Fibroblast of lung (primary cell): ENCODE measurements around the gene CIC. TPM values are rescaled to one million over a fixed set of nuclear protein-coding genes. Genes with fewer than 3 reads are reported as not detected.

Experiments
- DNase-seq, 2 donors: peaks; one replicate each; pipeline versions ENCODE4 v3.0.0 to v3.0.0-alpha.2; 2010; ENCODE audit warnings: low read depth in 2 of 2
- H2AFZ ChIP-seq: 2 replicates; pipeline ENCODE4 v1.5.1; 2012; ENCODE audit warnings: low read length, control low read depth, inconsistent platforms
- H3K27ac ChIP-seq: 2 replicates; pipeline ENCODE4 v1.5.1; 2011; ENCODE audit warnings: low read length, control low read depth; ENCODE audit not compliant: insufficient read depth
- H3K27me3 ChIP-seq: 2 replicates; pipeline ENCODE4 v1.5.1; 2011; ENCODE audit warnings: mild to moderate bottlenecking, low read length; ENCODE audit not compliant: control insufficient read depth, insufficient read depth
- H3K36me3 ChIP-seq: 2 replicates; pipeline ENCODE4 v1.5.1; 2011; ENCODE audit warnings: low read length; ENCODE audit not compliant: control insufficient read depth, insufficient read depth
- H3K4me1 ChIP-seq: 2 replicates; pipeline ENCODE4 v1.5.1; 2011; ENCODE audit warnings: low read length; ENCODE audit not compliant: control insufficient read depth, insufficient read depth; ENCODE audit errors: extremely low read depth
- H3K4me2 ChIP-seq: 2 replicates; pipeline ENCODE4 v1.5.1; 2011; ENCODE audit warnings: low read length, control low read depth; ENCODE audit not compliant: insufficient read depth; ENCODE audit errors: extremely low read depth
- H3K4me3 ChIP-seq, 4 experiments: fragments of 200-600 bp in 1 of 4; sonication (generic) in 1 of 4; replicated peaks in 1 of 4; 2 replicates each; pipeline ENCODE4 v1.5.1; 2011 to 2016; ENCODE audit warnings: low read length in 4 of 4, low read depth in 3 of 4, mild to moderate bottlenecking in 3 of 4, control low read depth in 2 of 4, inconsistent platforms in 1 of 4, mixed read lengths in 1 of 4; ENCODE audit not compliant: insufficient read depth in 1 of 4; ENCODE audit errors: control extremely low read depth in 1 of 4
- H3K79me2 ChIP-seq: 2 replicates; pipeline ENCODE4 v1.5.1; 2012; ENCODE audit warnings: mild to moderate bottlenecking, low read length, inconsistent platforms; ENCODE audit not compliant: control insufficient read depth, insufficient read depth
- H3K9ac ChIP-seq: 2 replicates; pipeline ENCODE4 v1.5.1; 2011; ENCODE audit warnings: mild to moderate bottlenecking, low read length, control low read depth; ENCODE audit not compliant: insufficient read depth
- H3K9me3 ChIP-seq: 2 replicates; pipeline ENCODE4 v1.5.1; 2012; ENCODE audit warnings: low read depth, low read length; ENCODE audit not compliant: control insufficient read depth, insufficient read depth
- H4K20me1 ChIP-seq: 2 replicates; pipeline ENCODE4 v1.5.1; 2011; ENCODE audit warnings: low read length; ENCODE audit not compliant: control insufficient read depth, insufficient read depth; ENCODE audit errors: extremely low read depth
- EZH2 ChIP-seq: IDR thresholded peaks from 2 replicates; pipeline ENCODE4 v1.5.1; 2012; ENCODE audit warnings: low read length, control low read depth, mild to moderate bottlenecking; ENCODE audit errors: missing control alignments
- polyA plus RNA-seq, 2 donors: library from polyadenylated mRNA; depleted of rRNA in 1 of 2; stranded (reverse) in 1 of 2; unstranded in 1 of 2; fragments of >200 nt; gene quantifications; 2 replicates each; pipeline ENCODE4 v1.2.1, GENCODE V29; 2011 to 2012; ENCODE audit warnings: missing spikeins in 1 of 2
- total RNA-seq: library from RNA; depleted of rRNA; stranded (reverse); fragments of >200 nt; gene quantifications from 2 replicates; pipeline ENCODE4 v1.2.1, GENCODE V29; 2014
- TF ChIP-seq, protein P1 (sequence below), 2 donors: IDR thresholded peaks in 1 of 2; conservative IDR thresholded peaks in 1 of 2; 1 replicate in 1 of 2; 2 replicates in 1 of 2; pipeline ENCODE4 v1.5.1; 2011 to 2012; ENCODE audit warnings: low read length in 2 of 2, control low read depth in 1 of 2, inconsistent platforms in 1 of 2, low read depth in 1 of 2, mild to moderate bottlenecking in 1 of 2

CIC gene
- total and polyA plus RNA-seq, 2 donors (not counting 1 experiment from before 2014, with no cell fraction given): 8.5 to 23.6 TPM

DNA sequence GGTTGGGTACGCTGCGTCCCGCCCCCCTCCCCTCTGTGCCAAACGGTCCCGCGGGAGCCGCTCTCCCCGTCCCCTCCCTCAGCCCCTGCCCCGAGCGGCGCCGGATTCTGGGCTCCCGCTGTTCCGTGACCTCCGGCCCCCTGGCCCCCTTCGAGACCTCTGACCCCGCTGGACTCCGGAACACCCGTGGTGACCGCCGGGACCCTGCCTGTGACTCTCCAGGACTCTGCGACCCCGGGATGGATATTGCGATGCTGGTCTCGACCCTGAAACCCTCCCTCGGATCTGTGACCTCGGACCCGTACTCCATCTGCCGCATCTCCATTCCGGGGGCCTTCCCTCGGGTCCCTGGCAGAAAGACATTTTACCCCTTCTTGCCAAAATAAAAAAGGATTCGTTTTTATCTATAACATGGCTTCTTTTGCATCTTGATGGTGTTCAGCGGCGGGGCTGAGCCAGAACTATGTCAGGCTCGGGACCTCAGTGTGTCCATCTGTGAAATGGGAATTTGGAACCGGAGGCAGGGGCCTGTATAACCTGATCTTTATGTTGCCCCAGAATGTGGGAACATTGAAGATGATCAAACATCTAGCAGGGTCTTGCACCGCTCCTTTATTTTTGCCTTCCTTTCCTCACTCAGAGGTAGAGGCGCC is 55.7 kb downstream of the CIC start:
- H3K4me1 ChIP-seq: no peaks in the 10 kb centered on the region
- no peak for TF ChIP-seq EZH2
- TF ChIP-seq, protein P1, sequence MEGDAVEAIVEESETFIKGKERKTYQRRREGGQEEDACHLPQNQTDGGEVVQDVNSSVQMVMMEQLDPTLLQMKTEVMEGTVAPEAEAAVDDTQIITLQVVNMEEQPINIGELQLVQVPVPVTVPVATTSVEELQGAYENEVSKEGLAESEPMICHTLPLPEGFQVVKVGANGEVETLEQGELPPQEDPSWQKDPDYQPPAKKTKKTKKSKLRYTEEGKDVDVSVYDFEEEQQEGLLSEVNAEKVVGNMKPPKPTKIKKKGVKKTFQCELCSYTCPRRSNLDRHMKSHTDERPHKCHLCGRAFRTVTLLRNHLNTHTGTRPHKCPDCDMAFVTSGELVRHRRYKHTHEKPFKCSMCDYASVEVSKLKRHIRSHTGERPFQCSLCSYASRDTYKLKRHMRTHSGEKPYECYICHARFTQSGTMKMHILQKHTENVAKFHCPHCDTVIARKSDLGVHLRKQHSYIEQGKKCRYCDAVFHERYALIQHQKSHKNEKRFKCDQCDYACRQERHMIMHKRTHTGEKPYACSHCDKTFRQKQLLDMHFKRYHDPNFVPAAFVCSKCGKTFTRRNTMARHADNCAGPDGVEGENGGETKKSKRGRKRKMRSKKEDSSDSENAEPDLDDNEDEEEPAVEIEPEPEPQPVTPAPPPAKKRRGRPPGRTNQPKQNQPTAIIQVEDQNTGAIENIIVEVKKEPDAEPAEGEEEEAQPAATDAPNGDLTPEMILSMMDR (conservative IDR thresholded peaks at IDR 0.05 in 1 of 2, IDR thresholded peaks at IDR 0.05 in 1 of 2; ENCODE audit: low read depth in 1 of 2, low read length in 2 of 2): peak in 1 of 2 donors; percentile 95
- no peaks in the 10 kb centered on the region for H4K20me1 ChIP-seq
- H3K9me3 ChIP-seq: no peaks in the 10 kb centered on the region
- peaks cover 3% of the 10 kb centered on the region for H3K79me2 ChIP-seq
- DNase-seq: no peak
- peak overlapping the region; percentile 58 for H3K4me2 ChIP-seq
- H3K27me3 ChIP-seq: peaks cover 21% of the 10 kb centered on the region
- no peak overlapping the region for H3K9ac ChIP-seq
- no peak overlapping the region for H3K27ac ChIP-seq
- H2AFZ ChIP-seq: peak overlapping the region; percentile 30
- no peaks in the 10 kb centered on the region for H3K36me3 ChIP-seq
- peak overlapping the region in 3 of 4 experiments; percentile 10 to 25 (median 24) for H3K4me3 ChIP-seq

DNA sequence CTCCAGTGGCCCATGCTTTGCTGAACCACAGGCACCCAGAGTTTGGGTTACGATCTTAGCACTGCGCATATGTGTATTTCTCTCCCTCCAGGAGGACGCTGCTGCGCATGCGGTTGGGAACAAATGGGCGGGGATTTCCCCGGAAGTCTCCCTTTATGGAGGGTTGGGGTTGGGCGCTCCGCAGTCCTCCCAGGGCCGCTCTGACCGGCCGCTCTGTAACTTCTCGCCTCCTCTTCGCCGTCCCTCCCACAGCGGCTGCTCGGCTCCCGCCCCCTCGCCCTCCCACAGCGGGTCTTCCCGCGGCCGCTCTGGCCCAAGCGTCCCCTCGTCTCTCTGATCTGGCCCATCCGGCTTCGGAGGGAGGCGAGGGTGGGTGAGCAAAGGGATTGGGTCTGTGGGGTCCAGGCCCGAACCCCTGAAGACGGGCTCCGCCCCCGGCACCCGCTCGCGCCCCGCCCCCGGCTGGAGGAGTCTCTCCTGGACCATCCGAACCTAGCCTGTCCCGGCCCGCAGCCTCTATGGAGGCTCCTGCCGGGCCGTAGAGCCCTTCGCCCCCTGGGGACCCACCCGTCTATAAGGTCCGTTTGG is 56.4 kb downstream of the CIC start, which contains the start of gene MEGF8:
Gene MEGF8, plus strand, starts transcription at position 328 of the 588 bp plus-strand sequence. CDS start 609 bp downstream, outside the sequence.
- Histone ChIP-seq H3K4me3 (peak within 1 kb of the TSS; percentile 54 to 88 (median 70)), H3K4me1 (no peaks in the 10 kb centered on the region), H3K4me2 (peak within 1 kb of the TSS; percentile 84), H3K79me2 (peaks cover 3% of the 10 kb centered on the region), H3K27me3 (peaks cover 21% of the 10 kb centered on the region), H3K9me3 (no peaks in the 10 kb centered on the region), H3K36me3 (no peaks in the 10 kb centered on the region), H4K20me1 (no peaks in the 10 kb centered on the region), H3K27ac (peak within 1 kb of the TSS; percentile 36), H3K9ac (peak within 1 kb of the TSS; percentile 70), H2AFZ (peak within 1 kb of the TSS; percentile 54)
- peak; percentile 98 to 99 for DNase-seq
- TF ChIP-seq EZH2: no peak
- TF ChIP-seq, protein P1 (conservative IDR thresholded peaks at IDR 0.05 in 1 of 2, IDR thresholded peaks at IDR 0.05 in 1 of 2; ENCODE audit: low read depth in 1 of 2, low read length in 2 of 2): peak in 1 of 2 donors; percentile 97

DNA sequence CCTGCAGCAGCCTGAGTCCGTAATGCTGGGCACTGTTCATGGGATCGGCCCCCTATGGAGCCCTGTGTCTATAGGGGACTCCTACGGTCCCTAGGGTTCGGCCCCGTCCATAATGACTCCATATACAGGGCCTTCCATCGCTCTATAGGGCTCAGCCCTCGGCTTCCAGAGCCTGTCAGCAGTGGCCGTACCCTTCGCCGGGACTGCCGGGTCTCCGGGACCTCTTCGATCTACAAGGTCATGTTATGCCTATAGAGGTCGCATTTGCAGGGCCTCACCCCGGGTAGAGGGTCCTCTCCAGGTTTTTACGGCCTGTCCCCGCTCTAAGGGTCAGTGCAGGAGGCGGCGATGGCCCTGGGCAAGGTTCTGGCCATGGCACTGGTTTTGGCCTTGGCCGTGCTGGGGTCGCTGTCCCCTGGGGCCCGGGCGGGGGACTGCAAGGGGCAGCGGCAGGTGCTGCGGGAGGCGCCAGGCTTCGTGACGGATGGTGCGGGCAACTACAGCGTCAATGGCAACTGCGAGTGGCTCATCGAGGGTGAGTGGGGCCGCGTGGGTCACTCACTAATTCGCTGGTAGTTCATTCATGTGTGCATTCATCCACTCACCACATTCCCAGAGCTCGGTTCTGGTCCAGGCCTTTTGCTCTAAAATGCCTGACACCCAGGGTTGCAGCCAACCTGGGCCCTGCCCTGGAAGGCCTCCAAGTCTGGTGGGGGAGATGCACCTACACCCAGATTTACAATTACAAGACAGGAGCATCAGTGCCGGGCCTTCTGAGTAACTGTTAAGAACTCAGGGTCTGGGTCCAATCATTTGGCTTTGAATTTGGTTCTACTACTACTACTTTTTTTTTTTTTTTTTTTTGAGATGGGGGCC is 57.1 kb downstream of the CIC start:
- peaks cover 21% of the 10 kb centered on the region for H3K27me3 ChIP-seq
- TF ChIP-seq, protein P1 (conservative IDR thresholded peaks at IDR 0.05 in 1 of 2, IDR thresholded peaks at IDR 0.05 in 1 of 2; ENCODE audit: low read depth in 1 of 2, low read length in 2 of 2): no peak
- TF ChIP-seq EZH2: no peak

More for the DNA sequence above, 57.1 kb downstream of the CIC start:
- Histone ChIP-seq H3K9ac (peak overlapping the region; percentile 70), H3K4me3 (peak overlapping the region; percentile 54 to 88 (median 70)), H2AFZ (peak overlapping the region; percentile 54), H3K4me1 (no peaks in the 10 kb centered on the region), H3K9me3 (no peaks in the 10 kb centered on the region), H3K36me3 (no peaks in the 10 kb centered on the region), H3K4me2 (peak overlapping the region; percentile 84), H4K20me1 (no peaks in the 10 kb centered on the region), H3K27ac (peak overlapping the region; percentile 36), H3K79me2 (peaks cover 3% of the 10 kb centered on the region)
- DNase-seq: no peak
